CD4-positive, alpha-beta T cell (primary cell): ENCODE results near the gene ME3. TPM values are rescaled to one million over a fixed set of nuclear protein-coding genes. Genes with fewer than 3 reads are reported as not detected.

Experiments used
- ATAC-seq: fragments of 200-7000 bp; cut with Tn5 transposase; one replicate; pipeline ENCODE4 v1.10.0; 2022; ENCODE audit warnings: mild to moderate bottlenecking; ENCODE audit not compliant: poor library complexity
- CTCF ChIA-PET: fragments of 350-600 bp; sonication (Branson Sonifier 250); formaldehyde crosslinking; loops from one replicate; lab custom pipeline; 2021; ENCODE audit warnings: antibody characterized with exemption, inconsistent platforms; lab: Charles Lee
- POLR2A ChIA-PET: fragments of 350-600 bp; sonication (Branson Sonifier 250); formaldehyde crosslinking; loops from one replicate; lab custom pipeline; 2021; ENCODE audit warnings: antibody characterized with exemption, inconsistent platforms; lab: Charles Lee
- DNase-seq, 14 experiments: peaks; one replicate each; pipeline ENCODE4 v3.0.0-alpha.2; 2013 to 2020; ENCODE audit warnings: mixed read lengths in 2 of 14
- H3K27ac ChIP-seq, 2 donors: one replicate each; pipeline versions ENCODE4 v1.5.1 to v1.7.0; 2013; ENCODE audit warnings: low read length in 2 of 2, low read depth in 1 of 2, mild to moderate bottlenecking in 1 of 2
- H3K27me3 ChIP-seq, 2 experiments: 1 replicate in 1 of 2; 2 replicates in 1 of 2; pipeline versions ENCODE4 v1.6.1 to v1.7.0; 2013; ENCODE audit warnings: low read length in 2 of 2, control low read depth in 1 of 2, mild to moderate bottlenecking in 1 of 2, moderate library complexity in 1 of 2; ENCODE audit not compliant: insufficient read depth in 2 of 2, control insufficient read depth in 1 of 2
- H3K36me3 ChIP-seq: one replicate; pipeline ENCODE4 v1.6.1; 2013; ENCODE audit warnings: low read length, control low read depth; ENCODE audit not compliant: insufficient read depth
- H3K4me1 ChIP-seq: one replicate; pipeline ENCODE4 v1.6.1; 2013; ENCODE audit warnings: low read length, control low read depth; ENCODE audit not compliant: insufficient read depth
- H3K4me3 ChIP-seq: one replicate; pipeline ENCODE4 v1.5.1; 2013; ENCODE audit warnings: mild to moderate bottlenecking, low read length, moderate library complexity
- H3K9me3 ChIP-seq, 2 experiments: 1 replicate in 1 of 2; 2 replicates in 1 of 2; pipeline versions ENCODE4 v1.6.1 to v1.7.0; 2013; ENCODE audit warnings: low read length in 2 of 2, mild to moderate bottlenecking in 2 of 2, control low read depth in 1 of 2, moderate library complexity in 1 of 2; ENCODE audit not compliant: control insufficient read depth in 1 of 2, insufficient read depth in 1 of 2
- H3K27ac Mint-ChIP-seq: one replicate; pipeline ENCODE4 v1.8.0; 2020; ENCODE audit warnings: mixed read lengths
- H3K27me3 Mint-ChIP-seq: one replicate; pipeline ENCODE4 v1.8.0; 2021; ENCODE audit warnings: mixed read lengths
- H3K36me3 Mint-ChIP-seq: one replicate; pipeline ENCODE4 v1.8.0; 2021; ENCODE audit warnings: low read depth, mixed read lengths
- H3K4me1 Mint-ChIP-seq: one replicate; pipeline ENCODE4 v1.8.0; 2021; ENCODE audit warnings: low read depth, mixed read lengths
- H3K4me3 Mint-ChIP-seq: one replicate; pipeline ENCODE4 v1.8.0; 2020; ENCODE audit warnings: mild to moderate bottlenecking, mixed read lengths
- H3K9me3 Mint-ChIP-seq: one replicate; pipeline ENCODE4 v1.8.0; 2020; ENCODE audit warnings: mixed read lengths
- intact Hi-C, 2 experiments: fragments of 100-400 bp; cut with DNase I in 1 of 2; cut with micrococcal nuclease in 1 of 2; formaldehyde crosslinking; loops; one replicate each; pipeline versions ENCODE4 v1.15.1 to v1.9.0; 2023 to 2025; cut with DNase I, micrococcal nuclease
- total RNA-seq, 174 experiments: library from RNA in 2 of 174; stranded (reverse) in 2 of 174; gene quantifications; one replicate each; pipeline ENCODE4 v1.2.3 and lab custom pipeline; 2021 to 2026
- TF ChIP-seq, protein P1 (sequence below): fragments of 200-600 bp; IDR thresholded peaks from one replicate; pipeline ENCODE4 v1.8.0; 2022; ENCODE audit warnings: antibody characterized with exemption, mild to moderate bottlenecking

ME3 gene
- total RNA-seq, 2 experiments from 2014 or later: 9.1 to 10.6 TPM

DNA sequence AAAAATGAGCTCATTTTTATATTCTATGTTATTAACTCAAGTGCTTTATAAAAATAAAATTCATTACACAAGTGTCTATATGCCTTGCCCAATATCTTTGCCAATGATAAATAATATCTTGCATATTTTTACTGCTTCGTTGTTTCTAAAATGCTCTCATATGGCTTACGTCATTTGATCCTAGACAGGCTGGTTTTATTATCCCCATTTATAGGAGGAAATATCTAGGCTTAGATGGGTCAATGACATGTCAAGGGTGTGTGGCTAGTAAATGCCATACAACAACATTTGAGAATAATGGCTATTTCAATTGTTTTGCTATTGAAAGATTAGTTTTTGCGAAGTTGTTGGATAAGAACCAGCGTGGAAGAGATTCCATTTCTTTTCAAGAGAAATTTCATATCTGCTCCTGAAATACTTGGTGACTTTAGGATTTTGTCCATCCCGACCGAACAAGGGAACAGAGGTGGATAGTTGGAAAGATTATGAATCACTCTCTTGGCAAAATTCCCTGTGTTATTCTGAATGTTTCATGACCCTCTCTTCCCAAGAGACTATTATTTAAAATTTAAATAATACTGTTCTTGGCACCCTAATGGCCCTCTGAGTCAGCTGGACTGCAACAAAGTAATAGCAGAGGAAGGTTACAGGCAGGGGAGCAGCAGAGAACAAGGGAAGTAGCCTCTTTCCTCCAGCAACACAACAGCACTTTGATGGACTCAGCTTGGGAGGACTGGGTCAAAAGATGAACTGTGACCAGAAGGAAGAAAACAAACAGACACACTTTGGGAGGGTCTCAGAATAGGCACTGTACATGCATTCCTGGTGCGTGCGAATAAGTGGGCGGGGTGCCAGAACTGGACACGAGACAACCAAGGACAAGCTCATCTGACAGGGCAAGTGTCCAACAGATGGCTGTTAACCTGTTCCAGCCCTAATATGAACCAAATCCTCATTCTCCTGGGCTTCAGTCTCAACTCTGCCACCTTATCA is 94.5 kb downstream of the ME3 start:
- TF ChIP-seq, protein P1, sequence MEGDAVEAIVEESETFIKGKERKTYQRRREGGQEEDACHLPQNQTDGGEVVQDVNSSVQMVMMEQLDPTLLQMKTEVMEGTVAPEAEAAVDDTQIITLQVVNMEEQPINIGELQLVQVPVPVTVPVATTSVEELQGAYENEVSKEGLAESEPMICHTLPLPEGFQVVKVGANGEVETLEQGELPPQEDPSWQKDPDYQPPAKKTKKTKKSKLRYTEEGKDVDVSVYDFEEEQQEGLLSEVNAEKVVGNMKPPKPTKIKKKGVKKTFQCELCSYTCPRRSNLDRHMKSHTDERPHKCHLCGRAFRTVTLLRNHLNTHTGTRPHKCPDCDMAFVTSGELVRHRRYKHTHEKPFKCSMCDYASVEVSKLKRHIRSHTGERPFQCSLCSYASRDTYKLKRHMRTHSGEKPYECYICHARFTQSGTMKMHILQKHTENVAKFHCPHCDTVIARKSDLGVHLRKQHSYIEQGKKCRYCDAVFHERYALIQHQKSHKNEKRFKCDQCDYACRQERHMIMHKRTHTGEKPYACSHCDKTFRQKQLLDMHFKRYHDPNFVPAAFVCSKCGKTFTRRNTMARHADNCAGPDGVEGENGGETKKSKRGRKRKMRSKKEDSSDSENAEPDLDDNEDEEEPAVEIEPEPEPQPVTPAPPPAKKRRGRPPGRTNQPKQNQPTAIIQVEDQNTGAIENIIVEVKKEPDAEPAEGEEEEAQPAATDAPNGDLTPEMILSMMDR: no peak
- CTCF ChIA-PET: no interaction called here

DNA sequence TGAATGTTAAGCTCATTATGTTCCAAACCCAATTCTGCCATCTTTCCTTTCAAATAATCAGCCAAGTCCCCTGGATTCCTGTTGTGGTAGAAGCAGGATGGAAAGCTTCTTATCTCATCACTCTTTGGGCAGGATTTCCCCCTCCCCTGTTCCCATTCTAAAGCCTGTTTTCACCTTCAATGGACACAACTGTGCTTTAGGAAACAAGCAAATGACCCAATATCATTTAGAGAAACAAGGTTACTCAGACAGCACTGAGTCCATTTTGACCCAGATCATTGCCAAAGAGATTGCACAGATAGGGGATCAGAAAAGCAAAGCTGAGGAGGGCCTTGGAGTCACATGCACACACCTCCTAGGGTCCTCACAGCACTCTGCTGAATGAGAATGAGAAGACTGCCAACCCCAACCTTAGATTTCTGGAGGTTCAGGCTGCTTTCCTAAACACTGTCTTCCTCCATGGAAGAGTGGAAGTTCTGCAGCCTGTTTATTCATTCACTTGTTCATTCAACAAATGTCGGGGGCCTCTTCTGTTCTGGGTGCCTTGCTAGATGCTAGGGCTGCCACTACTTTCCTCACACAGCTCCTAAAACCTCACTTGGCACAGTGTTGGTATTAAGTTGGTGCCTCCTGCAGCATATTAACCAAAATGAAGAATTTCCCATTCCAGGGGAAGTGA is 95.3 kb downstream of the ME3 start:
- H3K9me3 Mint-ChIP-seq: no peaks in the 10 kb centered on the region
- intact Hi-C loops: no loop called here

More for the DNA sequence above, 94.5 kb downstream of the ME3 start:
- Mint-ChIP-seq H3K36me3 (no peaks in the 10 kb centered on the region), H3K27me3 (no peaks in the 10 kb centered on the region), H3K9me3 (no peaks in the 10 kb centered on the region), H3K4me1 (no peaks in the 10 kb centered on the region), H3K4me3 (no peak overlapping the region), H3K27ac (no peak overlapping the region)
- POLR2A ChIA-PET: no interaction called here
- no peaks in the 10 kb centered on the region for H3K36me3 ChIP-seq
- no peaks in the 10 kb centered on the region for H3K4me1 ChIP-seq
- no peak for DNase-seq
- H3K4me3 ChIP-seq: no peak overlapping the region
- H3K27ac ChIP-seq: no peak overlapping the region
- no peaks in the 10 kb centered on the region for H3K27me3 ChIP-seq
- no peaks in the 10 kb centered on the region for H3K9me3 ChIP-seq
- intact Hi-C loops: no loop called here
- no peak for ATAC-seq

GRCh38 chr11:86575927-86576326 is 96.5 kb downstream of the ME3 start:
- no peaks in the 10 kb centered on the region for H3K36me3 ChIP-seq
- Mint-ChIP-seq H3K27me3 (no peaks in the 10 kb centered on the region), H3K4me1 (no peaks in the 10 kb centered on the region), H3K27ac (no peak overlapping the region), H3K4me3 (no peak overlapping the region), H3K9me3 (no peaks in the 10 kb centered on the region), H3K36me3 (no peaks in the 10 kb centered on the region)
- no peaks in the 10 kb centered on the region for H3K9me3 ChIP-seq
- DNase-seq (no peak), ATAC-seq (no peak)
- ChIA-PET POLR2A (no interaction called here), CTCF (no interaction called here)
- no peaks in the 10 kb centered on the region for H3K4me1 ChIP-seq
- intact Hi-C loops: no loop called here
- no peak overlapping the region for H3K4me3 ChIP-seq
- no peaks in the 10 kb centered on the region for H3K27me3 ChIP-seq
- TF ChIP-seq, protein P1: no peak
- H3K27ac ChIP-seq: no peak overlapping the region

More for the DNA sequence above, 95.3 kb downstream of the ME3 start:
- ChIA-PET CTCF (no interaction called here), POLR2A (no interaction called here)
- no peaks in the 10 kb centered on the region for H3K4me1 ChIP-seq
- no peak overlapping the region for H3K27ac Mint-ChIP-seq
- no peaks in the 10 kb centered on the region for H3K36me3 ChIP-seq
- H3K36me3 Mint-ChIP-seq: no peaks in the 10 kb centered on the region
- no peak overlapping the region for H3K4me3 Mint-ChIP-seq
- TF ChIP-seq, protein P1: no peak
- no peaks in the 10 kb centered on the region for H3K9me3 ChIP-seq
- H3K4me3 ChIP-seq: no peak overlapping the region
- H3K4me1 Mint-ChIP-seq: no peaks in the 10 kb centered on the region
- H3K27ac ChIP-seq: no peak overlapping the region
- H3K27me3 Mint-ChIP-seq: no peaks in the 10 kb centered on the region
- no peaks in the 10 kb centered on the region for H3K27me3 ChIP-seq
- ATAC-seq (no peak), DNase-seq (no peak)
